GM19240 (cell line): ENCODE measurements around the gene AVPR2.

ENCODE experiments used
- DNase-seq: peaks from one replicate; pipeline ENCODE4 v3.0.0; 2011; ENCODE audit warnings: low spot score; ENCODE audit not compliant: insufficient read length

The AVPR2 gene

GRCh38 chrX:153885968-153886903 lies 18.2 kb upstream of the AVPR2 start, which contains the start of gene L1CAM:
L1CAM (minus strand) TSS chrX:153886173; CDS start chrX:153875836, 10,337 bp downstream.
- DNase-seq: no peak

DNA sequence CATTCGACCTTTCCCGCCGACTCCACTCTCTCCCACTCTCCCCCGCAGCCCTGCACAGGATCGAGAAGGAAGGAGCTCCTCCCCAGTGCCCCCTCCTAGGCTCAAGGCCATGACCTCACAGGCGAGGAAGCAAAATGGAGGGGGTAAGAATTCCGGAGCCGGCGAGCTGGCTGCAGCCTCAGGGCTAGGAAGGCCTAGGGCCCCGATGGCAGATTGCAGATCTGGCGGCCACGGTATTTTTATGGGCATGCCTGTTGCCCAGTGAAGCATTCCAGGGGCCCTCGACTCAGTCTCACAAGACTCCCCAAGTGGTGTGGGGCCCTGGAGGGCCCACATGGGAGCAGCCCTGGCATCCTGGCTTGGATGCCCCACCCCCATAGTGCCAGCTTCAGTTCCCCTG lies 17.6 kb upstream of the AVPR2 start:
- no peak for DNase-seq

DNA sequence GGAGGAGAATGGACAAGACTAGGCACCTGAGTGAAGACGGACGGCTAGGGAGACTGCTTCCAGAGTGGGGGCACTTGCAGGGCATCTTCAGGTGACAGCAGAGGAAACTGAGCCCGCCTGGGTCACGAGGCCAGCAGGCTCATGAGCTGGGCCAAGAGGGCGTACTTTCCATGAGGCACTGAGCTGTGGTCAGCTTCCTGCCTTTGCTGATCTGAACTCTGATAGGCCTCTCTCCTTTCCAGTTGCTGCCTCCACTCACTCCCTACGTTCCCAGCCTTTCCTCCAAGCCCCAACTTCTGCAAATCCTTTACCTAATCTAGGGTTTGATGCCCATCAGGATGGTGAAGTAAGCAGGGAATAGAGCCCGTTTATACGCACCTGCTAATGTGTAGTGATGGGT lies 17.1 kb upstream of the AVPR2 start:
- no peak for DNase-seq

DNA sequence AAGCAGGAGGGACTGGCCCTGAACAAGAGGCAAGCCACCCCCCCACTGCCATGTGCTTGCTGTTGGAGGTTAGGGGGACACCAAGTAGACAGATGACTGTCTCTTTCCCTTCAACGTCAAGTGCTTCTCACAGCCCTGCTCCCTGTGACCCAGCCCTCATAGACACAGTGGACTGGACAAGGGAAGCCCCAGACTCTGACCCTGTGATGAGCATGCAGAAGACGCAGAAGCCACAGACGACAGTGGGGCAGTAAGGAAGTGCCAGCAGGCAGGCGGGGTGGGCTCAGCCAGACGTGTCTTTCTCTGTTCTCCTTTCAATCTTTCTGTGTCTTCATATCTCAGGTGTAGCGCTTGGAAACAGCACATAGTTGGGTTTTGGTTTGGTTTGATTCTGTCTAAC lies 16.1 kb upstream of the AVPR2 start:
- DNase-seq: no peak

DNA sequence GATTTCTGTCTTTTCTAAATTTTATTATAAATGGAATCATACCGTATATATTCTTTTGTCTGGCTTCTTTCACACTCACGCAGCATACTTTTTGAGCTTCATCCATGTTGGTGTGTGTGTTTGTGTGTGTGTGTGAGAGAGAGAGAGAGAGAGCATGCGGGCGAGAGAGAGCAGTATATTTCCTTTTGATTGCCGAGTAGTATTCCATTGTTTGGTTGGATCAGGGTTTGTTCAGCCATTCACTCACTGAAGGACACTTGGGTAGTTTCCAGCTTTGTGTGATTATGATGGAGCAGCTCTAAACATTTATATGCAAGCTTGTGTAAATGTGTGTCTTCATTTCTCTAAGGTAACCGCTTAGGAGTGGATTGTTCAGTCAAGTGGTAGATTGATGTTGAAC lies 15.3 kb upstream of the AVPR2 start:
- DNase-seq: no peak

- DNase-seq: no peak
Measured at GRCh38 chrX:153897899-153898298, 6.6 kb upstream of the AVPR2 start.

- peak; percentile 88 for DNase-seq
Measured at GRCh38 chrX:153900831-153901752, 3.4 kb upstream of the AVPR2 start.

DNA sequence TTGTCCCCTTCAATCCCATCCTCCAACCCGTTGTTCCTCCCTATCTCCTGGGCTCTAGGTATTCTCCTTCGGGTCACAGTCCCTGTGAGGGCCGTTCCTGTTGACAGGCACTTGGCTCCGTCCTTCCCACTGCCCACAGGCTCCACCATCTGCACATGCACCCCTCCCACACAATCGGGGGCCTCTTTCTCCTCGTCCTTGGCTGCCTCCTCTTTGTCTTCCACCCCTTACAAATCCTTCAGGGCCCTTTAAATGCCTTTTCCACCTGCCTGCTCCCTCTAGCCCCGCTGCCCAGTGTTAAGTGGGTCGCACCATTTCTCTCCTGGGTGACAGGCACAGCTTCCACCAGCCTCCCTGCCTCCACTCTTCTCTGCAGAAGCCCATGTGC lies 2.7 kb upstream of the AVPR2 start:
- DNase-seq: no peak

DNA sequence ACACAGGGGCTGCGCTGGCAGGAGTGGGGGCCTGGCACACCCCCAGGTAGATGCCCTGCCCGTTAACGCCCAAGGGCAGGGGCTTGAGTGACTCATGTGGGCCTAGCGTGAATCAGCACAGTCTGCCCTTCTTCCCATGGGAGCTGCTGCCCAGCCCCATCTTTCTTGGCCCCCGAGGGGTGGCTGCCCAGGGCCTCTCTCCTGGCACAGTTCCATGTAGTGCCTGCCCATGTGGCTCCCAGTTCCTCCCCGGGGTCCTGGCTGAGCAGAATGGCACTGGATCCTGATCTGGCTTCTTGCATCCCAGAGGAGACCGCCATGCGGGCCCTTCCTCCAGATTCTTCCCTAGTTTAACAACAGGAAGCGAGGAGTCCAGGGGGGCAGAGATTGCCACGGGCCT lies 2.1 kb upstream of the AVPR2 start:
- no peak for DNase-seq

DNA sequence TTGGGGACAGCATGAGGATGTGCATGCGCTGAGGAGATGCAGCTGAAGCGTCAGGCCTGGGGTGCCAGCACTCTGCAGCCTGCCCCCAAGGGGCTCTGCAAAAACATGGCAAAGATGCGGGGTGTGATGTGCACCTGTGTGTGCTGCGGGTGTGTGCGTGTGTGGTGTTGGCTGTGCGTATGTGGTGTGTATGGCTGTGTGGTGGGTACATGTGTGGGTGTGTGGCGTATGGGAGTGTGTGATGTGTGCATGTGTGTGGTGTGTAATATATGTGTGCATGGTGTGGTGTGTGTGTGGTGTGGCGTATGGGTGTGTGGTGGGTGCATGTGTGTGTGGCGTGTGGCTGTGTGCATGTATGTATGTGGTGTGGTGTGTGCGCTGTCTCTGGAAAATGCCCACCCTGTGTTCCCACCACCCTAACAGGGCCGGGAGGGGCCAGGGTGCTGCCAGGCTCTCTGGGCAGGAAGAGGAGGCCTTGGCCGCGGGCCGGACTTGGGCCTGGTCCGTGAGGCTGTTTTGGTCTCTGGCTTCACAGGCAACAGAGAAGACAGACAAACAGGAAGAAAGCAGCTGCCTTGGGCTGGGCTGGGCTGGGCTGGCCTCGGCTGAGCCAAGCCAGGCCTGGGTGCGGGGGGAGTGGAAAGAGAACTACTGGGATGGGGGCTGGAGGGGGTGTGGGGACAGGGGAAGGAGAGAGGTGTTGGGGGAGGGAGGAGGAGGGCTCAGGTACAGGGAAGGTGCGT lies 1.1 kb upstream of the AVPR2 start:
- DNase-seq: no peak

GRCh38 chrX:153905481-153906095 lies 1.1 kb downstream of the AVPR2 start:
- no peak for DNase-seq

- DNase-seq: no peak
Measured at GRCh38 chrX:153906126-153906917, 1.8 kb downstream of the AVPR2 start.

DNA sequence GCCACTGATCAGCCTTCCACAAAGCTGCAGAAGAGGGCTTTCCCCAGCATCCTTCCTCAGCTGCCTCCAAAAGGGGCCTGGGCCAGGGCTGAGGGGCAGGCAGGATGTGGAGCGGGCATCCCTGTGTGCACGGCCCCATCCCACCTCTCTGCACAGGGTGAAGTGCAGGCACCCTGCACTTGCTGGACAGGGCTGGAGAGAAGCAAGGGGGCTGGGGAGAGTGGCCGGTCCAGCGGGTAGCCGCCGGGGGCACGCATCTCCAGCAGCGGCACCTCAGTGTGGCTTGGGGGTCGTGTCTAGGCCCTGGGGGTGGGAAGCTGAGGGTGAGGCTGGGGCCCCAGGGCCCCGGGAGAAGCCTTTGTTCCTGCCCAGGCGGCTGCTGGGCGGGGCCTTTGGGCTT lies 3.0 kb downstream of the AVPR2 start:
- no peak for DNase-seq

- no peak for DNase-seq
Measured at GRCh38 chrX:153908219-153908860, 3.9 kb downstream of the AVPR2 start.

- no peak for DNase-seq
Measured at GRCh38 chrX:153909024-153909979, 4.8 kb downstream of the AVPR2 start.

DNA sequence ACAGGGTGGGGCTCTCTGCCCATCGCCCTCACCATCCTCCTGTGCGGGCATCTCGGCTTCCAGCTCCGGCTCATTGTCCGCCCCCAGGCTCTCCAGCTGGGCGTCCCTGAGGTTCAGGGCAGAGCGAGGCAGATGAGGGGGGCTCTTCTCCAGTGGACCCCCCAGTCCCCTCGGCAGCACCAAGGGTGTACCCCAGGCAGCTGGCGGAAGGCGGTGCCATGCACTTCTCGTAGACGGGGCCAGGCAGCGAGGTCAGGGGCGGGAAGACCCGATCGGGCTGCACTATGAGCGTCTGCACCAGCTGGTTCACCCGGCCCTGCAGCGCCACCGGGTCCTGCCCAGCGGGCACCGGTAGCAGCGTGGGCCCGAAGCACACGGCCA lies 5.5 kb downstream of the AVPR2 start:
- DNase-seq: no peak

GRCh38 chrX:153910446-153910845 lies 6.0 kb downstream of the AVPR2 start:
- DNase-seq: no peak

DNA sequence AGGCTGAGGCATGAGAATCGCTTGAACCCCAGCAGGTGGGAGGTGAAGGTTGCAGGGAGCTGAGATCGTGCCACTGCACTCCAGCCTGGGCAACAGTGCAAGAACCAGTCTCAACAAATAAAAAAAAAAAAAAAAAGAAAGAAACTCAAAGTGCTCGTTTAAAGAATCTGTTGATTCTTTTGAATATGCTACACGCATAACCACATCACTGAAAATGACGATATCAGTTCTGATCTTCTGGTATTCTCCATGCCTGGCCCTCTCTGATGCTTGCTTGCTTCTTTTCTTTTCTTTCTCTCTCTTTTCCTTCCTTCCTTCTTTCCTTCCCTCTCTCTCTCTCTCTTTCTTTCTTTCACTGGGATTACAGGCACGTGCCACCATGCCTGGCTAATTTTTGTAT lies 7.3 kb downstream of the AVPR2 start:
- DNase-seq: no peak

GRCh38 chrX:153913211-153913610 lies 8.7 kb downstream of the AVPR2 start:
- no peak for DNase-seq
